Measurements from ENCODE around the gene OR5B12. TPM values are rescaled to one million over a fixed set of nuclear protein-coding genes. Genes with fewer than 3 reads are reported as not detected.

OR5B12 gene
- total RNA-seq, 1 experiment from 2014 or later = not detected

- H3K4me1 ChIP-seq (ENCODE audit: control insufficient read depth, insufficient read depth, low read length) = no peaks in the 10 kb centered on the region
- in situ Hi-C loops (cut with HindIII; ENCODE audit: low pct_unique_long_range_greater_than_20kb, low sequenced_read_pairs) = no loop called here
- ATAC-seq = no peak
- TF ChIP-seq POLR2AphosphoS5 (IDR thresholded peaks at IDR 0.05; ENCODE audit: low read depth, low read length) = no peak
- no peak for TF ChIP-seq TCF7L2 (IDR thresholded peaks at IDR 0.05; ENCODE audit: low read depth, low read length)
- TF ChIP-seq, protein P1, sequence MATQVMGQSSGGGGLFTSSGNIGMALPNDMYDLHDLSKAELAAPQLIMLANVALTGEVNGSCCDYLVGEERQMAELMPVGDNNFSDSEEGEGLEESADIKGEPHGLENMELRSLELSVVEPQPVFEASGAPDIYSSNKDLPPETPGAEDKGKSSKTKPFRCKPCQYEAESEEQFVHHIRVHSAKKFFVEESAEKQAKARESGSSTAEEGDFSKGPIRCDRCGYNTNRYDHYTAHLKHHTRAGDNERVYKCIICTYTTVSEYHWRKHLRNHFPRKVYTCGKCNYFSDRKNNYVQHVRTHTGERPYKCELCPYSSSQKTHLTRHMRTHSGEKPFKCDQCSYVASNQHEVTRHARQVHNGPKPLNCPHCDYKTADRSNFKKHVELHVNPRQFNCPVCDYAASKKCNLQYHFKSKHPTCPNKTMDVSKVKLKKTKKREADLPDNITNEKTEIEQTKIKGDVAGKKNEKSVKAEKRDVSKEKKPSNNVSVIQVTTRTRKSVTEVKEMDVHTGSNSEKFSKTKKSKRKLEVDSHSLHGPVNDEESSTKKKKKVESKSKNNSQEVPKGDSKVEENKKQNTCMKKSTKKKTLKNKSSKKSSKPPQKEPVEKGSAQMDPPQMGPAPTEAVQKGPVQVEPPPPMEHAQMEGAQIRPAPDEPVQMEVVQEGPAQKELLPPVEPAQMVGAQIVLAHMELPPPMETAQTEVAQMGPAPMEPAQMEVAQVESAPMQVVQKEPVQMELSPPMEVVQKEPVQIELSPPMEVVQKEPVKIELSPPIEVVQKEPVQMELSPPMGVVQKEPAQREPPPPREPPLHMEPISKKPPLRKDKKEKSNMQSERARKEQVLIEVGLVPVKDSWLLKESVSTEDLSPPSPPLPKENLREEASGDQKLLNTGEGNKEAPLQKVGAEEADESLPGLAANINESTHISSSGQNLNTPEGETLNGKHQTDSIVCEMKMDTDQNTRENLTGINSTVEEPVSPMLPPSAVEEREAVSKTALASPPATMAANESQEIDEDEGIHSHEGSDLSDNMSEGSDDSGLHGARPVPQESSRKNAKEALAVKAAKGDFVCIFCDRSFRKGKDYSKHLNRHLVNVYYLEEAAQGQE (IDR thresholded peaks at IDR 0.05; ENCODE audit: insufficient read depth in 1 of 2, low read depth in 2 of 2, low read length in 1 of 2) = no peak
- TF ChIP-seq SIN3A (IDR thresholded peaks at IDR 0.05; ENCODE audit: borderline replicate concordance, insufficient read depth, low read depth, low read length) = no peak
- no peak for TF ChIP-seq CTCF (IDR thresholded peaks at IDR 0.05)
- ChIA-PET POLR2A (no interaction called here), CTCF (no interaction called here)
- intact Hi-C loops (cut with micrococcal nuclease; ENCODE audit: unreplicated experiment) = no loop called here
- no peak overlapping the region for H3K27ac ChIP-seq (ENCODE audit: low read length)
- no peak overlapping the region for H3K4me3 ChIP-seq (ENCODE audit: low read depth in 2 of 2, low read length in 2 of 2)
- no peaks in the 10 kb centered on the region for H3K36me3 ChIP-seq (ENCODE audit: control insufficient read depth, insufficient read depth, low read length)
- 0 out of 2 replicates have a peak, but pooled peaks cover 2% of the 10 kb centered on the region for H3K27me3 ChIP-seq (ENCODE audit: control insufficient read depth, insufficient read depth, low read length)
- H3K9me3 ChIP-seq (ENCODE audit: control insufficient read depth, insufficient read depth, low read depth, low read length) = no peaks in the 10 kb centered on the region
- no TSS peak for BruUV-seq (replicated peaks)
- no peak for DNase-seq (ENCODE audit: low read depth, low spot score)
Observed at GRCh38 chr11:58487170-58487569, 45.1 kb upstream of the OR5B12 start.

GRCh38 chr11:58485961-58486360 lies 43.9 kb upstream of the OR5B12 start:
- intact Hi-C loops (cut with micrococcal nuclease; ENCODE audit: unreplicated experiment) = no loop called here
- Histone ChIP-seq H3K9me3 (ENCODE audit: control insufficient read depth, insufficient read depth, low read depth, low read length) (no peaks in the 10 kb centered on the region), H3K27ac (ENCODE audit: low read length) (no peak overlapping the region), H3K36me3 (ENCODE audit: control insufficient read depth, insufficient read depth, low read length) (no peaks in the 10 kb centered on the region), H3K4me1 (ENCODE audit: control insufficient read depth, insufficient read depth, low read length) (no peaks in the 10 kb centered on the region), H3K4me3 (ENCODE audit: low read depth in 2 of 2, low read length in 2 of 2) (no peak overlapping the region), H3K27me3 (ENCODE audit: control insufficient read depth, insufficient read depth, low read length) (no peaks in the 10 kb centered on the region)
- BruUV-seq (replicated peaks) = no TSS peak
- no peak for DNase-seq (ENCODE audit: low read depth, low spot score)
- TF ChIP-seq POLR2AphosphoS5 (IDR thresholded peaks at IDR 0.05; ENCODE audit: low read depth, low read length) (no peak), CTCF (IDR thresholded peaks at IDR 0.05) (no peak), TCF7L2 (IDR thresholded peaks at IDR 0.05; ENCODE audit: low read depth, low read length) (no peak), SIN3A (IDR thresholded peaks at IDR 0.05; ENCODE audit: borderline replicate concordance, insufficient read depth, low read depth, low read length) (no peak)
- TF ChIP-seq, protein P1 (IDR thresholded peaks at IDR 0.05; ENCODE audit: insufficient read depth in 1 of 2, low read depth in 2 of 2, low read length in 1 of 2) = no peak
- CTCF ChIA-PET = no interaction called here
- in situ Hi-C loops (cut with HindIII; ENCODE audit: low pct_unique_long_range_greater_than_20kb, low sequenced_read_pairs) = no loop called here
- ATAC-seq = no peak
- POLR2A ChIA-PET = no interaction called here

Measured in Panc1 (cell line).